Activated CD4-positive, alpha-beta memory T cell treated with anti-CD3 and anti-CD28 coated beads for 36 hours (primary cell): Measurements from ENCODE around the gene ACYP2. TPM values are rescaled to one million over a fixed set of nuclear protein-coding genes. Genes with fewer than 3 reads are reported as not detected.

Source experiments
- CTCF ChIA-PET: fragments of 350-600 bp; sonication (Branson Sonifier 250); formaldehyde crosslinking; loops from one replicate; lab custom pipeline; 2021; ENCODE audit warnings: antibody characterized with exemption, inconsistent platforms; lab: Charles Lee
- POLR2A ChIA-PET: fragments of 350-600 bp; sonication (Branson Sonifier 250); formaldehyde crosslinking; loops from one replicate; lab custom pipeline; 2021; ENCODE audit warnings: antibody characterized with exemption; lab: Charles Lee
- DNase-seq: peaks from one replicate; pipeline ENCODE4 v3.0.0-alpha.2; 2020
- H3K27ac Mint-ChIP-seq: one replicate; pipeline ENCODE4 v1.8.0; 2021; ENCODE audit warnings: mixed read lengths
- H3K27me3 Mint-ChIP-seq: one replicate; pipeline ENCODE4 v1.8.0; 2021; ENCODE audit warnings: mixed read lengths
- H3K36me3 Mint-ChIP-seq: one replicate; pipeline ENCODE4 v1.8.0; 2021; ENCODE audit warnings: mixed read lengths
- H3K4me1 Mint-ChIP-seq: one replicate; pipeline ENCODE4 v1.8.0; 2021; ENCODE audit warnings: low read depth, mixed read lengths
- H3K4me3 Mint-ChIP-seq: one replicate; pipeline ENCODE4 v1.8.0; 2021; ENCODE audit warnings: mild to moderate bottlenecking, mixed read lengths
- H3K9me3 Mint-ChIP-seq: one replicate; pipeline ENCODE4 v1.8.0; 2021; ENCODE audit warnings: mixed read lengths
- intact Hi-C: fragments of 100-400 bp; cut with micrococcal nuclease; formaldehyde crosslinking; loops from one replicate; pipeline ENCODE4 v1.15.1; 2023
- total RNA-seq, 2 experiments: library from RNA; stranded (reverse); gene quantifications; one replicate each; pipeline ENCODE4 v1.2.3, GENCODE V29; 2021

The ACYP2 gene
- total RNA-seq, 2 experiments from 2014 or later: 5.6 to 6.4 TPM

DNA sequence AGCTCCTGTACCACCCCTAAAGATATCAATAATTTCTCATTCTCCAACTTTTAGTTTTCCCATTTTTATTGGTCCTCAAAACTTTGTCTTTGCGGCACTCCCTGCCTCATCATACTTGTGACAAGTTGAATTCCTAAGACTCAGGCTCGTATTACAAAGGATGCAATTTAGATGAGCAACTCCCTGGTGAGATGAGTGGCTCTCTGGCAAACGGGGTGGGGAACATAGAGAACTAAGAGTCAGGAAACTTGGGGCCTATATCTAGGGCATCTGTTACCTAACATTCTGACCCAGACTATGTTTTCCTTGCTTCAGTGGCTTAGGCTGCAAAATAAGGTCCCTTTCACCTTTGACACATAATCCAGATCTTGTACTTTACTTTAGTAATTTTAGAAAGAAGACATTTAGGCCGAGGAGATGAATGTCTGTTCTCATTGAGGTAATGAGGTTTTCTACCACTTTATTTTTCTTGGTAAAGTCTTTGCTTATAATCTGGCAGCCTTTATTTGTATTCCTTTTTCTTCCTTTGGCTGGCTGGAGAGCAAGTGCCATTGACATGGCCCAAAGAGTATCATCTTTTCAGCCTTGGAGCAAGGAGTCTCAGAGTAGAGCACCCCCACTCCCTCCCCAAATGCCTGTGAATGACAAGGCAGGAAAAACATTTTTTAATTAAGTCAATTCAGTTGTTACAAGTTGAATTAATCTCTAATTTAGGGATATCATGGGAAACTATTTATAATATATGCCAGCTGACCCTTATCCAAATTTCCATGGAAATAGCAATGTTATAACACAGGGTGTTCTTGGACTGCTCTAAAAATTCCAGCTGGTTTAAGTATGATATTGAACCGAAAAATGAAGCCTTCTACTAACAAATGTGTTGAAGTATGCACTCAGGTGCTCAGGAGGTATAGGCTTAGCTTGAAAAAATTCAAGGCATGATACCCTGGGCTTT is 125.4 kb downstream of the ACYP2 start:
- intact Hi-C loops: no loop called here
- DNase-seq: no peak
- peaks cover 5% of the 10 kb centered on the region for H3K9me3 Mint-ChIP-seq
- H3K27me3 Mint-ChIP-seq: no peaks in the 10 kb centered on the region
- ChIA-PET CTCF (no interaction called here), POLR2A (no interaction called here)
- peaks cover 3% of the 10 kb centered on the region for H3K36me3 Mint-ChIP-seq
- H3K4me1 Mint-ChIP-seq: no peaks in the 10 kb centered on the region
- H3K4me3 Mint-ChIP-seq: no peak overlapping the region
- H3K27ac Mint-ChIP-seq: no peak overlapping the region

DNA sequence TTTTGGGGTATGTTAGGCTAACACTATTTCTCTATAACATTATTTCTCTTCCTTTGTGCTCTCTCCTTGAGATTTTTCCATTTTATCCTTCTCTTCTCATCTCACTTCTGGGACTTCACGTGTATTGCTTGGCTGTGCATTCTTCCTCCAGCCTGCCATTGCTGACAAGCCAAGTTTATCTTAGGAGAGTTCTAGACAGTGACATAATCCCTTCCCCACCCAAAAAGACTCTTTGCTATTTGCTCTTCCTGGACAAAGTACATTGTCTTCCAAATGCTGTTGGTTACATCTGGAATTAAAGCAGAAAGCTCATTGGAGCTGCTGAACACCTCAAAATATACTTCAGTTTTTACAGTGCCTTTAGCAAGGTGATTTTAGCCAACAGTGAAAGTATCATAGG is 131.7 kb downstream of the ACYP2 start:
- ChIA-PET POLR2A (no interaction called here), CTCF (no interaction called here)
- no peak overlapping the region for H3K4me3 Mint-ChIP-seq
- H3K9me3 Mint-ChIP-seq: no peaks in the 10 kb centered on the region
- no peak for DNase-seq
- no peaks in the 10 kb centered on the region for H3K4me1 Mint-ChIP-seq
- no peaks in the 10 kb centered on the region for H3K36me3 Mint-ChIP-seq
- H3K27ac Mint-ChIP-seq: no peak overlapping the region
- intact Hi-C loops: no loop called here
- no peaks in the 10 kb centered on the region for H3K27me3 Mint-ChIP-seq

DNA sequence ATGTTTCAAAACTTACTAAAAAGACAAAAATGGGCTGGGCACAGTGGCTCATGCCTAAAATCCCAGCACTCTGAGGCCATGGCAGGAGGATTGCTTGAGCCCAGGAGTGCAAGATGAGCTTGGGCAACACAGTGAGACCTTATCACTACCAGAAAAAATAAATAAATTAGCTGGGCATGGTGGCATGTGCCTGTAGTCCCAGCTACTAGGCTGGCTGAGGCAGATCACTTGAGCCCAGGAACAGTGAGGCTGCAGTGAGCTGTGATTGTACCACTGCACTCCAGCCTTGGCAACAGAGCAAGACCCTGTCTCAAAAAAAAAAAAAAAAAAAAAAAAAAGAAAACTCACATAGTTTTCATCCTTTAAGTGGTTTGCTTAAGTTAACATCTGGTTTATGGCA is 134.2 kb downstream of the ACYP2 start:
- Mint-ChIP-seq H3K27me3 (no peaks in the 10 kb centered on the region), H3K4me1 (no peaks in the 10 kb centered on the region), H3K4me3 (no peak overlapping the region), H3K9me3 (no peaks in the 10 kb centered on the region), H3K36me3 (peaks cover 4% of the 10 kb centered on the region), H3K27ac (no peak overlapping the region)
- ChIA-PET POLR2A (no interaction called here), CTCF (no interaction called here)
- DNase-seq: no peak
- intact Hi-C loops: no loop called here

DNA sequence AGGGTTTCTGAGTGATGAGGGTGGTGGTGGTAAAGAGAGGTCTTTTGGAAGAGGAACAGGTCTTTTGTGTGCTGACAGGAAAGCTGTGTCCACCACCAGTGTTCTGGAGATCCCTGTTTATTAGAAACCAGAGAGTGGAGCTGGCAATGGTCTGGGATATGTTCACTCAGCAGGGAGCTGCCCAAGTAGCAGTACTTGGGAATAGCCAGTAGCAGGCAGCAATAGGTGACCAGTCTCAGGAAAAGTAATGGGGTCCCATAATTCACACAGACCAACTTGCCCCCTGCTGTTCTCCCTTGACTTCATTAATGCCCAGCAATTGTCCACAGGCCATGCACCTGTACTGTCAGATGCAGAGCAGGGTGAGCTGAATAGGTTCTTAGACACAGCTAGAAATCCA is 138.8 kb downstream of the ACYP2 start:
- no peak overlapping the region for H3K27ac Mint-ChIP-seq
- H3K27me3 Mint-ChIP-seq: no peaks in the 10 kb centered on the region
- H3K4me3 Mint-ChIP-seq: no peak overlapping the region
- no peaks in the 10 kb centered on the region for H3K4me1 Mint-ChIP-seq
- H3K36me3 Mint-ChIP-seq: peaks cover 7% of the 10 kb centered on the region
- H3K9me3 Mint-ChIP-seq: no peaks in the 10 kb centered on the region
- no peak for DNase-seq
- intact Hi-C loops: no loop called here
- ChIA-PET CTCF (no interaction called here), POLR2A (no interaction called here)

DNA sequence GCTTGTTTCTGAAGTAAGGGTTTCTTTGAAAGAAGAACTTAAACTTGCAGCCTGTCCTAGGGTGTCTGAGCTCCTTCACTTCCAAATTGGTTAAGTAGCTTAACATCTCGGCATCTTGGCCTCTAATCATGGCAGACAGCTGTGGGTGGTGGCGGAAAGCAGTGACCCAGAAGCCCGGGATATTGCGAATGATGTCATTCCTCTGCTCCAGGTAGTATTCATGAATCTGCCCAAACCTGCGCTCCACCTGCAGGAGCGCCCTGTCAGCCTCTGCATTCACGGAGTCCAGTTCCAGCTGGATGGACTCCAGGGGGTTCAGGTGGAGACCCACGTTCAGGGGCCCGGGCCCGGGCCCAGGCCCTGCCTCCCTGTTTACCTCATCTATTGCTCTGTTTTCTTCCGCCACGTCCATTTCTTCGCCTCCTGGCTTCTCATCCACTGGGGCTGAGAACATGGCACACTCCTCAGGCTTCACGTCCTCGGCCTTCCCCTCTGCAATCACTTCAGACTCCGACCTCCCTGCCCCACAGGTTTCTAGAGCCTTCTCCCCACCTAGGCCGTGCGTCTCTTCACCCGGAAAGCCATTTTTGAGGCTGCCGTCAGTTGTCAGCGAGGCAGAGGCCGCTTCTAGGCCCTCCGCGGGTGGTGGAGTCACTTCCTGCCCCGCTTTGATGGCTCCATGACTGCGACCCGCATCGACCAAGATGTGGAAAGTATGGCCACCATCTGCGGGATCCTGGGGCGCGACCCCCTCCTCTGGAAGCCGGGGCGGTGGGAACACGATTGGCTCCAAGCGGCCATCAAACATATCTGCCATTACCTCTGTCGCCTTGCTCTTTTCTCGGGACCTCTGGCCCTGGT is 140.0 kb downstream of the ACYP2 start:
- H3K27ac Mint-ChIP-seq: no peak overlapping the region

DNA sequence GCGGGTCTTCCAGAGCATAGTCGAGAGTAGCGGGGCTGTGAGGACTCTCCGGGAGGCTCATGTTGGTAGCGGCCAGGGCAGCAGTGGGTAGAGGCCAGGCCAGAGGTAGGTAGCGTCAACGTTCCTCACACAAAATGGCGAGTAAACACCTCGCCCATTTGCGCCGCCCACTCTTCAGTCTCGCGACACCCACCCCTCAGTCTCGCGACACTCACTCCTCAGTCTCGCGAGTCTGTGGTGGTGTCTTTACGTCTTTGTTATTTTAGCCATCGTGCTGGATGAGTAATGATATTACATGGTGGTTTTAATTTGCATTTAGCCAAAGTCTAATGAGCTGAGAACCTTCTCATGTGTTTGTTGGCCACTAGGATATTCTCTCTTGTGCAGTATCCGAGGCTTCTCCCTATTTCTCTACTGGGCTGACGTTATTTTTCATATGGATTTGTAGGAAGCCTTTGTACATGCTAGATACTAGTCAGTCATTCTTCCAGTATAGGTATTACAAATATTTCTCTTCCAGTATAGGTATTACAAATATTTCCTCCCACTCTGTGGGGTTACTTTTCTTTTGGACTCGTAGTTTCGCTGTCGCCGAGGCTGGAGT is 140.8 kb downstream of the ACYP2 start, which contains the start of gene TSPYL6:
TSS of gene TSPYL6 (minus strand) at position 139 of the 604 bp plus-strand sequence. CDS start at position 61, 78 bp downstream.
- Mint-ChIP-seq H3K4me3 (no peak within 1 kb of the TSS), H3K27me3 (no peaks in the 10 kb centered on the region), H3K9me3 (no peaks in the 10 kb centered on the region), H3K36me3 (peaks cover 7% of the 10 kb centered on the region), H3K27ac (no peak within 1 kb of the TSS), H3K4me1 (no peaks in the 10 kb centered on the region)
- DNase-seq: no peak
- intact Hi-C loops: no loop called here
- ChIA-PET CTCF (no interaction called here), POLR2A (no interaction called here)

More for the DNA sequence above, 140.0 kb downstream of the ACYP2 start:
- no peak for DNase-seq
- no peaks in the 10 kb centered on the region for H3K9me3 Mint-ChIP-seq
- H3K4me1 Mint-ChIP-seq: no peaks in the 10 kb centered on the region
- ChIA-PET POLR2A (no interaction called here), CTCF (no interaction called here)
- intact Hi-C loops: no loop called here
- no peaks in the 10 kb centered on the region for H3K27me3 Mint-ChIP-seq
- peaks cover 7% of the 10 kb centered on the region for H3K36me3 Mint-ChIP-seq
- no peak overlapping the region for H3K4me3 Mint-ChIP-seq

DNA sequence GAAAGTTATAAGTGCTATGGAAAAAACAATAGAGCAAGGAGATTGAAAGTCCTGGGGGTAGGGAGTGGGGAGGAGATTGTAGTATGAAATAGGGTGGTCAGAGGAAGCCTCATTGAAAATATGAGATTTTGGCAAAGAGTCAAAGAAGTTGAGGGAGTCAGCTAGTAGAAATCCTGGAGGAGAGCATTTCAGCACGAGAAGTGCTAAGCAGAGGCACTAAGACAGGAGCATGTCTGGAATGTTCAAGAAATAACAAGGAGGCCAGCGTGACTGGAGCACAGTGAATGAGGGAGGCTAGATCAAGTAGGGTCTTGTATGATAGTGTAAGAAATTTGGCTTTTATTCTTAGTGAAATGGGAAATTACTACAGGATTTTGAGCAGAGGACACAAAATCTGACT is 142.8 kb downstream of the ACYP2 start:
- Mint-ChIP-seq H3K27ac (no peak overlapping the region), H3K4me3 (no peak overlapping the region), H3K36me3 (peaks cover 3% of the 10 kb centered on the region), H3K4me1 (no peaks in the 10 kb centered on the region), H3K9me3 (peaks cover 2% of the 10 kb centered on the region), H3K27me3 (no peaks in the 10 kb centered on the region)
- ChIA-PET POLR2A (no interaction called here), CTCF (no interaction called here)
- intact Hi-C loops: no loop called here
- no peak for DNase-seq

DNA sequence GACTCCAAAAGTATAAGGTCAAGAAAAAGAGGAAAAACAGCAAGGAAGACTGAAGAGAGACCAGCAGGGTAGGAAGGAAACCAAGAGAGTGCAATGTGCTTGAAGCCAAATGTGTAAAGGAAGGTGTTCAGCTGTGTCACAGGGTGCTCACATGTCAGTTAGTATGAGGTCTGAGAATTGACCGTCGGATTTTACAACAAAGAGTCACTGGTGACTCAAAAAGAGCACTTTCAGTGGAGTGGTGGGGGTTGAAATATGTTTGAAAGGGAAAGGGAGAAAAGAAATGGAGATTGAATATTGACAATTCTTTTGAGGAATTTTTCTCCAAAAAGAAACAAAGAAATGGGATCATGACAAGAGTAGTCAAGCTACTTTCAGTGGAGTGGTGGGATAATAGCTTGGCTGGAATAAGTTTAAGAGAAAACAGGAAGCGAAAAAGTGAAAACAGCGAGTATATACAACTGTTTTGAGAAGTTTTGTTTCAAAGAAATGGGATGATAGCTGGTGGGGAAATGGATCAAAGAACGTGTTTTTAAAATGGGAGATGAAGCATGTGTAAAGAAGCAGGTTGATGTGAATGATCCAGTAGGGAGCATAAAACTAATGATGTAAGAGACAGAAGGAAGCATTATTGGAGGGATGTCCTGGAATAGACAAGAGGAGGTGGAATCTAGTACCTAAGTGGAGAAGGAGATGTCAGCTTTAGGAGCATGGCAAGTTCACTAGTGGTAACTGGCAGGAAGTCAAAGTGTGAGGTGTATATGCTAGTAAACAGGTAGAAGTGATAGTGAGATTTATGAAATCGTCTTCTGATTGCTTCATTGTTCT is 144.2 kb downstream of the ACYP2 start:
- POLR2A ChIA-PET: no interaction called here
- Mint-ChIP-seq H3K36me3 (peaks cover 7% of the 10 kb centered on the region), H3K27ac (no peak overlapping the region), H3K27me3 (no peaks in the 10 kb centered on the region), H3K4me3 (no peak overlapping the region), H3K4me1 (no peaks in the 10 kb centered on the region), H3K9me3 (peaks cover 2% of the 10 kb centered on the region)
- intact Hi-C loops: no loop called here
- DNase-seq: no peak
- CTCF ChIA-PET: no interaction called here

DNA sequence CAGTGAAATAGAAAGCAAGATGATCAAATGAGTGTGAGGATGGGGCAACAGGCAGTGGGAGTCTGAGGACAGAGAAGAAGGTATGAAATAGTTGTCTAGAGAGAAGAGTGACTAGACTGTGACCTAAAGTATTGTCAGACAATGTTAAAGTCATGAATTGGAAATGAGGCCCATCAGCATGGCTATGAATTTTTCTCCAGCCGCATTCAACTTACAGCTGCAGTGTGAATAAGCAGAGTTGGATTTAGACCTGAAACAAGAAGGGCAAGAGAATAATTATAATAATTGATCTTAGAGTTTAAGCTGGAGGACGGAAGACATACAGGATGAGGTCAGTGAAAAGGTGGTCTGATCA is 144.8 kb downstream of the ACYP2 start:
- POLR2A ChIA-PET: no interaction called here
- CTCF ChIA-PET: no interaction called here
- Mint-ChIP-seq H3K27me3 (no peaks in the 10 kb centered on the region), H3K4me3 (no peak overlapping the region), H3K36me3 (peaks cover 7% of the 10 kb centered on the region), H3K4me1 (no peaks in the 10 kb centered on the region), H3K27ac (no peak overlapping the region), H3K9me3 (peaks cover 5% of the 10 kb centered on the region)
- DNase-seq: no peak
- intact Hi-C loops: no loop called here

DNA sequence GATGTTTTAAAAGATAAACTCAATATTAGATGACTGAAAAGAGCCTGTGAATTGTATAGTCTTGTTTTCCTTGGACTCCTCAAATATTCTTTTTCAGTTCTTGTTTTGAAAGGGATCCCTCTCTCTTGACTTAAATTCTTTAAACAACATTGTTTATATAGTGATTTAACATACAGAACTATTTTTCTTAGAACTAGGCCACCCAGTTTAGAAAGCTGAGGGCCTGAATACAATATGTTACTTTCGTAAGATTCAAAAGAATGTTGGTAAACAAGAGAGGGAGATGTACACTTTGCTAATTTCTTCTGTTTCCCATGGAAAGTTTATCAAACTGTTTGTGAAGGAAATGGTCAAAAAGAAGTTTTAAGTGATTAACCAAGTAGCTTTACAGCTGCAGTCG is 146.1 kb downstream of the ACYP2 start:
- intact Hi-C loops: no loop called here
- no peak overlapping the region for H3K4me3 Mint-ChIP-seq
- ChIA-PET CTCF (no interaction called here), POLR2A (no interaction called here)
- H3K4me1 Mint-ChIP-seq: no peaks in the 10 kb centered on the region
- H3K9me3 Mint-ChIP-seq: peaks cover 5% of the 10 kb centered on the region
- no peak overlapping the region for H3K27ac Mint-ChIP-seq
- H3K36me3 Mint-ChIP-seq: peaks cover 4% of the 10 kb centered on the region
- no peak for DNase-seq
- no peaks in the 10 kb centered on the region for H3K27me3 Mint-ChIP-seq

DNA sequence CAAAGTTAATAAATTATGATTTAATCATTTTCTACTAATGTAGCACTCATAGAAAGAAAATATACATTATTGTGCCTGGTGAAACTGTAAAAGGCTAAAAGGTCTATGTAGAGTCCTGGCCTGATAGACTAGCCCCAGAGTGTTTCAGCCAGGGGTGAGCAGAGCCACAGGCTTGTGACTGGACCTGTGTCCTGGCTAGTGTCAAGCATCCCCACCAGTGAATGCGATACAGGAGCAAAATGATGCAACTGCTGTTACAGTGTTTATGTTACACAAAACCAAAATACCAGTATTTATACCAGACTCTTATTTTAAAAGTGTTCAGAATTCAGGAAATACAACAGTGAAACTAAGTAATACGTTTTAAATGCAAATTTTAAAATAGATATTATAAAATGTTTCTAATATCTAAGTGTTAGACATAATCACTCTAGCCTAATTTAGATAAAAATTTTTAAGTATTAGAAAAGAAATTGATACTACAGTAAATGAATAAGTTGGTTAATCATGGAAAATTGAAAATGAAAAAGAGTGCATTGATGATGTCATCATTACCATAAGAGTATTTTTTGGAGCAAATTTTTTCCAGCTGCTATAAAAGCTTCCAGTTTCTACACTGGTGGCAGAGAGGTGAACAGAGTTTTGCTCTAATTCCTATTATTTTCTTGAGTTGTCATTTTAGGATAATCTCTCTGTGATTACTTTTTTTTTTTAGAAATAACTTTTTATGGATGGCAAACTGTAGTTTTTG is 146.8 kb downstream of the ACYP2 start:
- no peaks in the 10 kb centered on the region for H3K4me1 Mint-ChIP-seq

More for the DNA sequence above, 146.8 kb downstream of the ACYP2 start:
- peaks cover 4% of the 10 kb centered on the region for H3K36me3 Mint-ChIP-seq
- ChIA-PET POLR2A (no interaction called here), CTCF (no interaction called here)
- no peak overlapping the region for H3K4me3 Mint-ChIP-seq
- no peaks in the 10 kb centered on the region for H3K27me3 Mint-ChIP-seq
- intact Hi-C loops: no loop called here
- no peak for DNase-seq
- H3K9me3 Mint-ChIP-seq: peaks cover 5% of the 10 kb centered on the region
- H3K27ac Mint-ChIP-seq: no peak overlapping the region
